ENCODE measurements around the gene ELAVL3.
"Not testable (repeated sequence)": the region's sequence is repeated elsewhere in the genome, so short reads cannot be mapped to it uniquely, and the experiment has no call there.

ELAVL3 gene

GRCh38 chr19:11446271-11446651 lies 34.6 kb downstream of the ELAVL3 start:
- DNase-seq (ENCODE audit: insufficient read length) (no peak), FAIRE-seq (no peak)
- TF ChIP-seq POLR2AphosphoS5 (IDR thresholded peaks at IDR 0.05; ENCODE audit: low read depth, low read length) (no peak), TAF1 (IDR thresholded peaks at IDR 0.05; ENCODE audit: borderline replicate concordance, low read depth, low read length) (no peak), POLR2A (IDR thresholded peaks at IDR 0.05; ENCODE audit: low read depth, low read length) (no peak)

GRCh38 chr19:11445141-11445540 lies 35.7 kb downstream of the ELAVL3 start:
- FAIRE-seq (no peak), DNase-seq (ENCODE audit: insufficient read length) (no peak)
- no peak for TF ChIP-seq TAF1 (IDR thresholded peaks at IDR 0.05; ENCODE audit: borderline replicate concordance, low read depth, low read length)
- TF ChIP-seq POLR2AphosphoS5 (IDR thresholded peaks at IDR 0.05; ENCODE audit: low read depth, low read length): no peak
- no peak for TF ChIP-seq POLR2A (IDR thresholded peaks at IDR 0.05; ENCODE audit: low read depth, low read length)

GRCh38 chr19:11444059-11444458 lies 36.8 kb downstream of the ELAVL3 start:
- DNase-seq (ENCODE audit: insufficient read length) (no peak), FAIRE-seq (no peak)
- TF ChIP-seq POLR2AphosphoS5 (IDR thresholded peaks at IDR 0.05; ENCODE audit: low read depth, low read length) (no peak), POLR2A (IDR thresholded peaks at IDR 0.05; ENCODE audit: low read depth, low read length) (no peak)

GRCh38 chr19:11437955-11438354 lies 42.9 kb downstream of the ELAVL3 start:
- TF ChIP-seq POLR2A (IDR thresholded peaks at IDR 0.05; ENCODE audit: low read depth, low read length) (no peak), TAF1 (IDR thresholded peaks at IDR 0.05; ENCODE audit: borderline replicate concordance, low read depth, low read length) (no peak), POLR2AphosphoS5 (IDR thresholded peaks at IDR 0.05; ENCODE audit: low read depth, low read length) (no peak)
- FAIRE-seq (no peak), DNase-seq (ENCODE audit: insufficient read length) (no peak)

- FAIRE-seq: no peak
- DNase-seq (ENCODE audit: insufficient read length): no peak
- no peak for TF ChIP-seq TAF1 (IDR thresholded peaks at IDR 0.05; ENCODE audit: borderline replicate concordance, low read depth, low read length)
- 0 out of 2 replicates have a peak, but pooled peaks have one; percentile 20 for TF ChIP-seq POLR2A (IDR thresholded peaks at IDR 0.05; ENCODE audit: low read depth, low read length)
Measured at GRCh38 chr19:11435833-11436313, 45.0 kb downstream of the ELAVL3 start.

GRCh38 chr19:11435057-11435832 lies 45.6 kb downstream of the ELAVL3 start, which contains the start of the genes ODAD3 and PRKCSH:
ODAD3 (minus strand) TSS chr19:11435121; CDS start chr19:11435016, 105 bp downstream.
PRKCSH (plus strand) TSS chr19:11435635; CDS start chr19:11436118, 483 bp downstream.
- TF ChIP-seq POLR2A (IDR thresholded peaks at IDR 0.05; ENCODE audit: low read depth, low read length) (peak; percentile 81), TAF1 (IDR thresholded peaks at IDR 0.05; ENCODE audit: borderline replicate concordance, low read depth, low read length) (peak; percentile 42; the same call in 1 of the 2 replicates), POLR2AphosphoS5 (IDR thresholded peaks at IDR 0.05; ENCODE audit: low read depth, low read length) (peak; percentile 84)
- peak; percentile 99 for FAIRE-seq
- DNase-seq (ENCODE audit: insufficient read length): peak; percentile 96

GRCh38 chr19:11434703-11435056 lies 46.2 kb downstream of the ELAVL3 start:
- TF ChIP-seq TAF1 (IDR thresholded peaks at IDR 0.05; ENCODE audit: borderline replicate concordance, low read depth, low read length) (no peak), POLR2A (IDR thresholded peaks at IDR 0.05; ENCODE audit: low read depth, low read length) (no peak), POLR2AphosphoS5 (IDR thresholded peaks at IDR 0.05; ENCODE audit: low read depth, low read length) (no peak)
- no peak for FAIRE-seq
- no peak for DNase-seq (ENCODE audit: insufficient read length)

GRCh38 chr19:11433526-11433925 lies 47.3 kb downstream of the ELAVL3 start:
- FAIRE-seq: not testable (repeated sequence)

GRCh38 chr19:11426656-11427055 lies 54.2 kb downstream of the ELAVL3 start:
- no peak for DNase-seq (ENCODE audit: insufficient read length)
- no peak for FAIRE-seq
- TF ChIP-seq POLR2AphosphoS5 (IDR thresholded peaks at IDR 0.05; ENCODE audit: low read depth, low read length) (no peak), TAF1 (IDR thresholded peaks at IDR 0.05; ENCODE audit: borderline replicate concordance, low read depth, low read length) (no peak), POLR2A (IDR thresholded peaks at IDR 0.05; ENCODE audit: low read depth, low read length) (no peak)

More at GRCh38 chr19:11433526-11433925, 47.3 kb downstream of the ELAVL3 start:
- not testable (repeated sequence) for DNase-seq (ENCODE audit: insufficient read length)

GRCh38 chr19:11425719-11426457 lies 55.0 kb downstream of the ELAVL3 start:
- TF ChIP-seq POLR2AphosphoS5 (IDR thresholded peaks at IDR 0.05; ENCODE audit: low read depth, low read length) (no peak), TAF1 (IDR thresholded peaks at IDR 0.05; ENCODE audit: borderline replicate concordance, low read depth, low read length) (no peak), POLR2A (IDR thresholded peaks at IDR 0.05; ENCODE audit: low read depth, low read length) (no peak)
- peak; percentile 21 for FAIRE-seq
- no peak for DNase-seq (ENCODE audit: insufficient read length)

- no peak for TF ChIP-seq POLR2A (IDR thresholded peaks at IDR 0.05; ENCODE audit: low read depth, low read length)
- TF ChIP-seq TAF1 (IDR thresholded peaks at IDR 0.05; ENCODE audit: borderline replicate concordance, low read depth, low read length): no peak
- DNase-seq (ENCODE audit: insufficient read length) (no peak), FAIRE-seq (no peak)
Measured at GRCh38 chr19:11423791-11424181, 57.1 kb downstream of the ELAVL3 start.

Measured in GM12892 (cell line).